Measurements from ENCODE around the gene COL15A1.

The COL15A1 gene

DNA sequence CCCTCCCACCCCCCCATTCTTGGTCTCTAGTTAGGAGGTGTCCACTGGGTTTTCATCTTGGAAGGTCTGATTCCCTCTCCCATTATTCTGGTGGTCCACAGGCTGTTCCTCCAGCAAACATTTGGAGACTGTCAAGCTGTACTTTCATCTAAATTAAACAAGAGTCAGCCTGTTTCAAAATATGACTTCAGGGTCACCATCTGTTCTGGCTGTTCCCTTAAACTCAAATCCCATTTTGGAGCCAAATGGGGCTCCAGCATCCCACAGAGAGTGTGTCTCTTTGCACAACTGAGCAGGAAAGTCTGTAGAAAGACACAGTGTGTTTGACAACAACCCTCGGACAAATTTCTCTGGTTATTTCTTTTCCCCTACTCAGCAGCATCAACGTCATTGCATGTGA is 20.5 kb downstream of the COL15A1 start:
- Histone ChIP-seq H3K27ac (ENCODE audit: low read length) (no peak overlapping the region), H3F3A (ENCODE audit: insufficient read depth, low read length) (no peaks in the 10 kb centered on the region), H3K9ac (ENCODE audit: low read length) (no peak overlapping the region), H3K9me2 (replicated peaks; ENCODE audit: insufficient read depth, low read length) (no peaks in the 10 kb centered on the region), H3K27me3 (replicated peaks; ENCODE audit: insufficient read depth, low read length) (no peaks in the 10 kb centered on the region), H3K4me3 (ENCODE audit: low read length) (no peak overlapping the region), H2AFZ (ENCODE audit: low read length) (no peak overlapping the region), H3K4me1 (ENCODE audit: low read length) (no peaks in the 10 kb centered on the region), H3K9me3 (replicated peaks; ENCODE audit: insufficient read depth, low read length) (no peaks in the 10 kb centered on the region), H3K4me2 (ENCODE audit: low read depth, low read length) (no peak overlapping the region), H3K79me2 (ENCODE audit: low read length) (no peaks in the 10 kb centered on the region), H4K20me1 (ENCODE audit: insufficient read depth, low read length) (no peaks in the 10 kb centered on the region), H3K36me3 (replicated peaks; ENCODE audit: insufficient read depth, low read length) (no peaks in the 10 kb centered on the region)
- DNase-seq: no peak
- TF ChIP-seq, protein P1, sequence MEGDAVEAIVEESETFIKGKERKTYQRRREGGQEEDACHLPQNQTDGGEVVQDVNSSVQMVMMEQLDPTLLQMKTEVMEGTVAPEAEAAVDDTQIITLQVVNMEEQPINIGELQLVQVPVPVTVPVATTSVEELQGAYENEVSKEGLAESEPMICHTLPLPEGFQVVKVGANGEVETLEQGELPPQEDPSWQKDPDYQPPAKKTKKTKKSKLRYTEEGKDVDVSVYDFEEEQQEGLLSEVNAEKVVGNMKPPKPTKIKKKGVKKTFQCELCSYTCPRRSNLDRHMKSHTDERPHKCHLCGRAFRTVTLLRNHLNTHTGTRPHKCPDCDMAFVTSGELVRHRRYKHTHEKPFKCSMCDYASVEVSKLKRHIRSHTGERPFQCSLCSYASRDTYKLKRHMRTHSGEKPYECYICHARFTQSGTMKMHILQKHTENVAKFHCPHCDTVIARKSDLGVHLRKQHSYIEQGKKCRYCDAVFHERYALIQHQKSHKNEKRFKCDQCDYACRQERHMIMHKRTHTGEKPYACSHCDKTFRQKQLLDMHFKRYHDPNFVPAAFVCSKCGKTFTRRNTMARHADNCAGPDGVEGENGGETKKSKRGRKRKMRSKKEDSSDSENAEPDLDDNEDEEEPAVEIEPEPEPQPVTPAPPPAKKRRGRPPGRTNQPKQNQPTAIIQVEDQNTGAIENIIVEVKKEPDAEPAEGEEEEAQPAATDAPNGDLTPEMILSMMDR (IDR thresholded peaks at IDR 0.05; ENCODE audit: low read length): no peak
- TF ChIP-seq EZH2 (optimal IDR thresholded peaks at IDR 0.05; ENCODE audit: low read depth, low read length): no peak
- TF ChIP-seq EZH2phosphoT487 (IDR thresholded peaks at IDR 0.05; ENCODE audit: low read length): no peak

DNA sequence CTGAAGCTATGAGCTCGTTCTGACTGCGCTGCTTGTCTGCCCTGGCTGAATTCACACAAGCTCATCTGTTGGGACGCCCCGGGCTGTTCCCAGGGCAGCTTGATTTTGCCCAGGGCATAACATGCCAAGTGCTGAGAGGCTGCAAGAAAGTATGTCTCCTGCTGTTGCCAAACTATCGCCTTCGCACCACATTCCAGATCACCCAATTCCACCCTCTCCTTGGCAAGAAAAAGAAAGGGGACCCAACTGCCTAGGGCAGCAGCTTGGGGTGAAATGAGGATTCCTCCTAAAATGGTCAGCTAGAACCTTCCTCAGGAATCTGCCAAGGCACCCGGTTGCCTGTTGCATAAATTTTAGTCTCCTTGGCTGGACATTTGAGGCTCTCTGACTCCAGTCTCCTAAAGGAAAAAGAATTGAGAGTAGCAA is 21.2 kb downstream of the COL15A1 start:
- Histone ChIP-seq H3K4me1 (ENCODE audit: low read length) (no peaks in the 10 kb centered on the region), H3F3A (ENCODE audit: insufficient read depth, low read length) (no peaks in the 10 kb centered on the region), H3K9me2 (replicated peaks; ENCODE audit: insufficient read depth, low read length) (no peaks in the 10 kb centered on the region), H3K4me3 (ENCODE audit: low read length) (no peak overlapping the region), H3K4me2 (ENCODE audit: low read depth, low read length) (no peak overlapping the region), H3K27me3 (replicated peaks; ENCODE audit: insufficient read depth, low read length) (no peaks in the 10 kb centered on the region), H3K27ac (ENCODE audit: low read length) (no peak overlapping the region), H2AFZ (ENCODE audit: low read length) (no peak overlapping the region), H3K36me3 (replicated peaks; ENCODE audit: insufficient read depth, low read length) (no peaks in the 10 kb centered on the region), H3K79me2 (ENCODE audit: low read length) (no peaks in the 10 kb centered on the region), H3K9me3 (replicated peaks; ENCODE audit: insufficient read depth, low read length) (no peaks in the 10 kb centered on the region), H3K9ac (ENCODE audit: low read length) (no peak overlapping the region), H4K20me1 (ENCODE audit: insufficient read depth, low read length) (no peaks in the 10 kb centered on the region)
- no peak for DNase-seq
- TF ChIP-seq, protein P1 (IDR thresholded peaks at IDR 0.05; ENCODE audit: low read length): no peak
- TF ChIP-seq EZH2 (optimal IDR thresholded peaks at IDR 0.05; ENCODE audit: low read depth, low read length): no peak
- TF ChIP-seq EZH2phosphoT487 (IDR thresholded peaks at IDR 0.05; ENCODE audit: low read length): no peak

DNA sequence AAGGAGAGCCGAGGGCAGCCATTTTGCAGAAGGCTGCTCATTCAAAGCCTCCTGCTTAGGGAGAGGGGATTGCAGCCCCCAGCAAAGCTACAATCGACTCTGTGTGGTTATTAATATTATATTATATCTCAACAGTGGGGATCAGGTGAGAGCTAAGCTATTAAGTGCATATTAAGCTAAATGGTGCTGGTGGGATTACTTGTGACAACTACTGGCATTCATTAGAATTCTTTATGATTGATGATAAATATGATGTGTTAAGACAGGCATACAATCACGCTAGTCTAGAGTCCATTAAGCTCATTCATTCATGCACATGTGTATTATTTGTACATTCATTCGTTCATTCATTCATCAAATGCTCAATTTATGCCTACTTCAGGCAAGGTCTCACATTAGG is 23.0 kb downstream of the COL15A1 start:
- Histone ChIP-seq H3K27me3 (replicated peaks; ENCODE audit: insufficient read depth, low read length) (no peaks in the 10 kb centered on the region), H3F3A (ENCODE audit: insufficient read depth, low read length) (no peaks in the 10 kb centered on the region), H3K27ac (ENCODE audit: low read length) (no peak overlapping the region), H3K9ac (ENCODE audit: low read length) (no peak overlapping the region), H3K36me3 (replicated peaks; ENCODE audit: insufficient read depth, low read length) (no peaks in the 10 kb centered on the region), H3K9me3 (replicated peaks; ENCODE audit: insufficient read depth, low read length) (no peaks in the 10 kb centered on the region), H3K4me3 (ENCODE audit: low read length) (no peak overlapping the region), H3K79me2 (ENCODE audit: low read length) (no peaks in the 10 kb centered on the region), H3K4me1 (ENCODE audit: low read length) (no peaks in the 10 kb centered on the region), H3K4me2 (ENCODE audit: low read depth, low read length) (no peak overlapping the region), H3K9me2 (replicated peaks; ENCODE audit: insufficient read depth, low read length) (no peaks in the 10 kb centered on the region), H2AFZ (ENCODE audit: low read length) (no peak overlapping the region), H4K20me1 (ENCODE audit: insufficient read depth, low read length) (no peaks in the 10 kb centered on the region)
- no peak for DNase-seq
- TF ChIP-seq EZH2 (optimal IDR thresholded peaks at IDR 0.05; ENCODE audit: low read depth, low read length): no peak
- TF ChIP-seq EZH2phosphoT487 (IDR thresholded peaks at IDR 0.05; ENCODE audit: low read length): no peak
- TF ChIP-seq, protein P1 (IDR thresholded peaks at IDR 0.05; ENCODE audit: low read length): no peak
